DMS114 treated with DMSO at 0.1 percent for 48 hours (cell line): Measurements from ENCODE around the gene FOXO1.

Experiments used
- DNase-seq: peaks from one replicate; lab custom pipeline; 2025; ENCODE audit not compliant: unreplicated experiment; lab: John Stamatoyannopoulos, UW

The FOXO1 gene

DNA sequence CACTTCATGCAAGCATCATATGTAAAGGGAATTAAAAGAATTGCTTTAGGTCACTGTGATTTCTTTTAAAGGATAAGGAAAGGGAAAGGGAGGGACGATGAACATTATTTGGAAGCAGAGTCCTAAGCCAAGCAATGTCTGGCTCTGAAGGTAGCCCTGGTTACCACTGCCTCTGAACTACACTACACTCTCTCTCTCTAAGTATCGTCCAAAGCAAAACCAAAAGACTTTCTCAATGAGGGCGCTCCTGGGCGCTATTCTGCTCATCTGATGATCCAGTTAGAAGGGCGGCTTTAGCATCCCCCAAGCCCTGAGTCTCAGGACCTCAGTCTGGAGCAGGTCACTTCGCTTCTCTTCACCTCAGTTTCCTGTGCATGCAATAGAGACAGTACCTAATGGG lies 26.2 kb downstream of the FOXO1 start:
- DNase-seq = no peak

DNA sequence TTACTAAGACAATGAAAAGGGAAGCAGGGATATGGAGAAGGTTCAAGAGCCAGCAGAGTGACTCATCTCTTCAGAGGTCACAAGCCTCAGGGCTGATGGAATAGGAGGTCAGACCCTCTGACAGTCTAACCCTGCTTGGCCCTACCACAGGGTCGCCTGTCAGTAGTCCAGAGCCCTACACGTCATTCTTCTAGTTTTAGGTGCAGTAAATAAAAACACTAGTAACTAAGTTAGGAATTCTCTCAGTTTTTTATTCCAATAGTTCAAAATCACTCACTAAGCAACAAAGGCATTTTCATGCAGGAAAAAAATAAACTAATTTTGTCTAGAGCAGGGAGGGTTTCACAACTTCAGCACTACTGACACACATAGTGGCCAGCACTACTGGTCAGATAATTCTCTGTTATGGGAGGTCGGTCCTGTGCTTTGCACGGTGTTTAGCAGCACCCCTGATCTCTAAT lies 27.2 kb downstream of the FOXO1 start:
- no peak for DNase-seq

DNA sequence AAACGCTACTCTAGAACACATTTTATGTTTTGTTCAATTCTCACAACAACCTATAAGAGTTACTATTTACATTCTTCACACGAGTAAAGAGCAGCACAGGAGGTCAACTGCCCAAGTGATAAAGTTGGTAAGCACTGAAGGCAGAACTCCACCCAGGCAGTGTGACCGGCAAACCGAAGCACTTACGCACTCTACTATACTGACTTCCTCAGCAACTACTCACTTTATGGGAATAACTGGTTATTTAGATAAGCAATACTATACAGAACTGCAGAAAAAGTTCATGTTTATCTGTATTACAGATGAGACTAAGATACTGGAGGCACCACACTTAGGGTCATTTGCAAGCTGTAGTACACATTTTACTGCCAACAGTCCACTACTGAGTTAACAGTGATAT lies 28.8 kb downstream of the FOXO1 start:
- no peak for DNase-seq

DNA sequence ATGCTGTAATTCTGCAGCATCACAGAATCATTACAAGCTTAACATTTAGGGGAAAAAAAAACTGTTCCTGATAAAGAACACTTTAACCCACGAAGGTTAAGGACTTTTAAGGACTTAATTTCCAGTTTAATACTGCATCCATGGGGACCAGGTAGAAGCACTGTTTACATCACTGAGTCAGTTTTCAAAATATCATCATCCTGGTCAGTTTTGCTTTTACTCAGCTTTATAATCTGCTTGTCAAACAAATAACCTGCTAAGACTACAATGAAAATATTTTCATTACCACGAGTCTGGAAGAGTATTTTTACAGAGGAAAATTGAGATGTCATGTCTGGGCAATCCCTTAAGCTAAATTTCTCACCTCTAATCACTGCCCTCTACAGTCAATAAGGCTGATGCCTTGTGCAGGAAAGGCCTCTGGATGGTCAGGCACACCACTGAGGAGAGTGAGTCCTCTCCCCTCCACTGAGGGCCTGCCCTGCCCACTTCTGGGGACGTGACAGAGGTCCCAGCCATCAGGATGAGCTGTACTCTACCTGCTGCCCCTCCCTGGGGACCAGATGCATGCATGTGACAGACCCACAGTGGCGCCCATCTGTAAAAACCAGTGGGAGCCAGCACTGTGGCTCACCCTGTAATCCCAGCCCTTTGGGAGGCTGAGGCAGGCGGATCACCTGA lies 31.0 kb downstream of the FOXO1 start:
- no peak for DNase-seq

DNA sequence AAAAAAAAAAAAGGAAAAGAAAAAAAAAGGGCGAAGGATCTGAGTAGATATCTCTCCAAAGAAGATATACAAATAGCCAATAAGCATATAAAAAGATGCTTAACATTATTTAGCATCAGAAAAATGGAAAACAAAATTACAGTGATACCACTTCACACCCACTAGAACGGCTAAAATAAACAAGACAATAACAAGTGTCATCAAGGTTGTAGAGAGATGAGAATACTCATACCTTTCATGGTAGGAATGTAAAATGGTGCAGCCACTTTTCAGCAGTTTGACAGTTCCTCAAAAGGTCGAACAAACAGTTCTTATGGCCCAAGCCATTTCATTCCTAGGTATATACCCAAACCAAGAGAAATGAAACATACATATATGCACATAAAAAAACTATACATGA lies 33.5 kb downstream of the FOXO1 start:
- no peak for DNase-seq

DNA sequence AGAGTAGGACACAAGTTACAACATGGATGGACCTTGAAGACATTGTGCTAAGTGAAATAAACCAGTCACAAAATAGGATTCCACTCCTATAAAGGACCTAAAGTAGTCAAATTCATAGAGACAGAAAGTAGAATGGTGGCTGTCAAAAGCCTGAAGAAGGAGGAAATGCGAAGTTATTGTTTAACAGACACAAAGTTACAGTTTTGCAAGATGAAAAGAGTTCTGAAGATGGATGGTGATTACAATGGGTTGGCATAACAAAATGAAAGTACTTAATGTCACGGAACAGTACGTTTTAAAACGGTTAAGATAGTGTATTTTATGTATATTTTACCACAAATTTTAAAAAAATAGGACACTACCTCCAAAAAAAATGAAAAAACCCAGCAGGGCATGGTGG lies 34.8 kb downstream of the FOXO1 start:
- DNase-seq = no peak

DNA sequence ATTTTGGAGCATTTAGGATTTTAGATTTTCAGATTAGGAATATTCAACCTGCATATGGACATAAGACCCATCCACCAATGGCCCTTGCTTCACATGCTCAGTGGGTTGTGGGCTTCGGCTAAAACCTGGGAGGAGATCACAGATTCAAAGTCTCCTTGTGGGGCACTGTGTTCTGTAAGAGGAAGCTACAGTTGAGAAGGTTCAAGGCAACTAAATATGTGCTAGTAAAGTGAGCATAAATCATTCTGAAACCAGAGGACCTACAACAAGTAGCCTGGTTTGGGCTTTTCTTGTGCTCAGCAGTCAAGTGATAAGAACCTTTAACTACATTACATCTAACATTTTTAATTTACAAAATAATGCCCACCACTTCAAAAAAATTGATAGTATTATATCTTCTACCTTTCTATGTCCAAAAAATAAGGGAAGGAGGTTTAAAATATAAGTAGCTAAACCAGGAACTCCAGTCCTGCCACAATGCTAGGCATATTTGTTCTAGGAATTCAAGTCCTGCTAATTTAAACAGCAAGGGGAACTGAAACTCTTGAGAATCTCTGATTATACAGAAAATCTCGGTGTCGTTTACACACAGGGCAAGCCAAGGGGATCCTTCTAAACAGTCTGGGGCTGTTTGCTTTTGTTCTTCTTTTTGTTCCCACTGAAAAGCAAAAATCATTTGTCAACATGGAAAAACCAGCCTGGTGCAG lies 36.6 kb downstream of the FOXO1 start:
- no peak for DNase-seq

DNA sequence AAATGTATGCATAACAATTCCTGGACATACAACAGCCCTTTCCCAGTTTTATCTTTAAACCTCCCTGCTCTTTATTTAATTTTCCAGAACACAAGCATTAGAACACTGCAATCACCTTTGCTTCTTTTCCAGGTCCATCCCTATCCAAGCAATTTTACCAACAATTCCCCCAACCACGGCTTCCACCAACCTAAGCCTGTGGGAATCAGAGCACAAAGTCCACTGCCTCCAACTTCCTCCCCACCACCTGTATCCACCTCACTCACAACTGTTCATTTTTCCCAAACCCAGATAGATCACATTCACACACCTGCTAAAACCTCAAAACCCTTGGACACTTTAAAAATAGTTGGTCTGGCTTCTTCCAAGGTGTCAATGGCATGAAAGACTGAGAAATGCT lies 39.5 kb downstream of the FOXO1 start:
- no peak for DNase-seq

DNA sequence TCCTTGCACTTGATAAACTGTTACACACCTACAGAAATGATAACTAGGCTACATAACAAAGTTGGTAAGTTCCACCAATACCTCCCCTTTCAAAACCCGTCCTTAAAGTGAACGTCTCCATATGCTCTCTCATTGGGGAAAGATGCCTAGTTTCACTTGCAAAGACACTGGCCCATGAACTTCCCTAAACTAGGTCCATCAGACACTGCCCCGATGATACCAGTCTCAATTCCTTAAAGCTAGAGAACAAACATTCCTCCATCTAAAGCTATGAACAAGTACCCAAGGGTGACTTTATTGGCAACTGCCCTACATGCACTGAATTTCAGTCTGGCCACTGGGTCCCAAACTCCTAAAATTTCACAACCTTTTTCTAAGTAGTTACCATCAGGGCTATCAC lies 39.9 kb downstream of the FOXO1 start:
- no peak for DNase-seq

DNA sequence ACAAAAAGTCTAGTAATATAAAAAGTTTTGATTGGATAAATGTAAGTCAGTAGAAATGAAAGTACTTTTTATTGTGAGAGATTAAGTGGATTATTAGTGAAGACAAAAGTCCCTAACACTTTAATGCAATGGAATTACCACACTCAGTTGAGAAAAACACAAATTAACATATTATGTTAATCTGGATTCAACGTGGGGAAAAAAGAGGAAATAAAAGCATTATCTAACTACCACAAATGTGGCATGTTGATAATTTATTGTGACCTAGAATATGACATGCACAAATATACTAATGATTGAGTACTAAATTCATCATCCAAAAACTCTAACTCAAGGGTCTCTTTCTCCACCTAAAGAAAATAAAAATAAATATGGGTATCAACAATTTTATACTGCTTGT lies 41.5 kb downstream of the FOXO1 start:
- no peak for DNase-seq

DNA sequence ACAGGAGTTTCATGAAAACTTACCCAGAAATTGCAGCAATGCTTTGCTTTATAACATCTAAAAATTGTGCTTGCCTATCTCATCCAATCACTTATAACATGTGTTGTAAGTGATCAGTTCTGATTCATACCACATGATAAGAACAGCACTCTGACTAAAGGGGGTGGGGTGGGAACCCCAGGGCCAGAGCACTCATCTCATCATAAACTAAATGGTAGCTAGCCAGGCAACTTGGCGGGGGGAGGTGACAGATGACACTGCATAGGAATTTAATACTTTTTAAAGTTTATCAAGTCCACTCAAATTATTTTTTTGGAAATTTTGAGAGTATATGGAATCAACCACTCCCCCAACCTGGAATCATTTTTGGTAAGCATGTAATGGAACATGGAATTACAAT lies 42.1 kb downstream of the FOXO1 start:
- DNase-seq = no peak

DNA sequence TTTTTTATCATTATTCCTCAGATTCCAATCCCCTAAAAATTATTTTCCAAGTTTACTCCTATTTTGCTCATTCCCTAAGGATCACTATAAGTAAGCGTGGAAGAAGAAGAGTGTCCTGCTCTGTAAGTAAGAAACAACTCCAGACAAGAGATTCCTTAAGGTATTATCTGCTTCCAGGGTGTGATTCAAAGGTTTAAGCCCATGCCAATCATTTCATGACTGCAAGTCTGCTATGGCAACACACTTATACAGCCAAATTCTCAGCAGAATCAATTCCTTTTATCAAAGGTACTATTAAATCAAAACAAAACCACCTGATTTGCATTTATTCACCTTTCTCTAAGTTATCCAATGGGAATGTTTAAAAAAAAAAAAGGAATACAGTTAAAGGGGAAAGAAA lies 43.7 kb downstream of the FOXO1 start:
- DNase-seq = no peak

DNA sequence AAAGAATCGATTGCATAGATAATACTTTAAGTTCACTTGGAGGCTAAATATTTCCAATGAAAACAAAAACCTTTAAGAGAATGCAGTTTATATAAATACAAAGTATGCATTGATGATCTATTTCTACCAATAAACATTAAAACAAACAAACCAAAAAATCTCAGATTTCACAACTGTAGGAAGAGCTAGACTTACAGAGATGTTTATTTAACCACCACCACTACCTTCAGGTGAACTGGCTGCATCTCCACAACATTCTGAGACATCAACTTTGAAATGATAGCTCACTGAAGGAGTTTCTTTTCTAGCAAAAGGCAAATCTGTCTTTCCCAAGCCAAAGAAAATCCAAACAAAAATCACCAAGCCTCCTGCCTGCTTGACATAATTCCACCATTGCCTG lies 44.2 kb downstream of the FOXO1 start:
- no peak for DNase-seq

DNA sequence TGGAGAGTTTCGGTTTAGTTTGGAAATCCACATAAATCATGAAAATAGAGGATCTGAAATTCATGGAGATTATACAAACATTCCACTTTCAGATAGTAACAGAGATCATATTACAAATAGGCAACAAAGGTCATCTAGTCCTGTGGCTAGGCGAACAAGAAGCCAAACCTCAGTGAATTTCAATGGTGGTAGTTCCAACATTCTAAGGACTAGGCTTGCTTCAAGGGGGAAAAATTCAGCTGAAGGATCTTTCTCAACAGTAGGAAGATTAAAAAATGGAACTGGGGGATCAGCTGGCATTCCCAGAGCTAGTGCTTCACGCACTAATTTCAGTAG lies 47.0 kb downstream of the FOXO1 start:
- no peak for DNase-seq

DNA sequence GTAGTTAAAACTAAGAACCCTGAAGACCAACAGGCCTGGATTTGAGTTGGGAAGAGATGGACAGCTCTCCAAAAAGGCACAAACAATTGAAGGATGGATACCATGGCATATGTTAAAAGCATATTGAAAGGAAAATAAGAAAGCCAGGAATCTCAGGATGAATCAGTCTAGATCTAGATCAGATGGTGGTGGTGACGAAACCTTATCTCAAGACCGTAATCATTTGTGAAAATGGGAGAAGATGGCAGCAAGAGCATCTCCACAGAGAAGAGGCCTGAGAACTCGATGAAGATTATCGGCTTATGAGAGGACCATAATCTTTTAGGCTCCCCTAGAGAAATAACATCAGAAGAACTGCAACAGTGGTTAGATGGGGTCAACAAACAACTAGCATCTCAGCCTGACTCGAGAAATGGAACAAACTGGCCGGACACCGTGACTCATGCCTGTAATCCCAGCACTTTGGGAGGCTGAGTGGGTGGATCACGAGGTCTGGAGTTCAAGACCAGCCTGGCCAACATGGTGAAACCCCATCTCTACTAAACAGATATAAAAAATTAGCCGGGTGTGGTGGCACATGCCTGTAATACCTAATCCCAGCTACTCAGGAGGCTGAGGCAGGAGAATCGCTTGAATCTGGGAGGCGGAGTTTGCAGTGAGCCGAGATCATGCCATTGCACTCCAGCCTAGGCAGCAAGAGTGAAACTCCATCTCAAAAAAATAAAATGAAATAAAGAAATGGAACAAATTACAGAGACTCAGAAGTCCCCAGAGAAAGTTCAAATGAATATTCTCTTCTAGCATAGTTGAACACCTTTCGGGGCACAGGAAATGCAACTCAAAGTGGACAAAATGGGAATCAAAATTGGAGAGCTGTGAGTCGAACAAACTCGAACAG lies 47.6 kb downstream of the FOXO1 start:
- no peak for DNase-seq

DNA sequence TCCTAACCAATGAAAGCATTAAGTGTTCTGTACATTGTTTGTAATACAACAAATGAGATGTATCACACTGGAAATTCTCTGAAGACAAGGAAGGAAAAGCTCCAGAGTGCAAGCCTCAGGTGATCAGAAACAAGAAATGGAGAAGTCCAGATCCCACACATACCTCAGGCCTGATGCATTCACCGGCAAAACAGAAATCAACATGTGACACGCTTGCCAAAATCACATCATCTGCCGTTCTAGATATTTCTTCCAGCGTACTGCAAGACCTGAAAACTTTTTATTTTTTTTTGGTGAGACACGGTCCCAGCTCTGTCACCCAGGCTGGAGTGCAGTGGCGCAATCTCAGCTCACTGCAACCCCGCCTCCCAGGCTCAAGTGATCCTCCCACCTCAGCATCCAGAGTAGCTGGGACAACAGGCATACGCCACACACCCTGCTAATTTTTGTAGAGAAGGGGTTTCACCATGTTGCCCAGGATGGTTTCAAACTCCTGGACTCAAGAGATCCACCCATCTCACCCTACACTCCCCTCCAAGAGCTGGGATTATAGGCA lies 48.6 kb downstream of the FOXO1 start:
- no peak for DNase-seq

DNA sequence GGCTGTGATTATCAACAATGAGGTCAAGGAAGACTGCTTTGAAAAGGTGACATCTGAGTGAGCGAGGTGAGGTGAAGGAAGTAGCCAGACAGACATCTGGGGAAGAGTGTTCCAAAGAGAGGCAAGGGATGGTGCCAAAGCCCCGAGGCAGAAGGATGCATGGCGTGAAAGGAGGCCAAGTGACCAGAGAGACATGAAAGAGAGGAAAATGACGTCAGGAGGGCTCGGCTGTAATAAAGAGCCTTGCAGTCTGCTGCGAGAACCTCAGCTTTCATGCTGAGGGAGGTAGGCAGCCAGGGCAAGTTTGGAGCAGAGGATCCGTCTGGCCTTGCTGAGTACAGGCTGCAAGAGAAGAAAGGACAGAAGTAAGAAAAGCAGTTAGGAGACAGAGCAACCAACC lies 50.8 kb downstream of the FOXO1 start:
- no peak for DNase-seq

DNA sequence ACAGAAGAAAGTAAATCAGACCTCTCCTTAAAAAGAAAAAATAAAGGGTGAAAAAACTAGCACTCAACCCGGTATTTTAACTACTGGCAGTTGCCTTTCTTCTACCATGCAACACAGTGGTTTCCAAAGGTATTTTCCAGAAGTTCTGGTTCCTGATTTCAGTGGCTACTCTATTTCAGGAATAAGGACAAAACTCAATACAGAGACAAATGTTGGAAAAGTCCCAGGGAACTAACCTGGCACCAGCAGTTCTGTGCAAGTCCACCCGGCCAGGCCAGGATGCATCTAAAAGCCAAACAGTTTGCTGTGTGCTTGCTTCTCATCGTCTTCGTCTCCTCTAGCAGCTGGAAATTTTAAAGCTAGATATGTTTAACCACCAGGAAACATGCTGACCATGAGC lies 52.5 kb downstream of the FOXO1 start:
- DNase-seq = no peak

DNA sequence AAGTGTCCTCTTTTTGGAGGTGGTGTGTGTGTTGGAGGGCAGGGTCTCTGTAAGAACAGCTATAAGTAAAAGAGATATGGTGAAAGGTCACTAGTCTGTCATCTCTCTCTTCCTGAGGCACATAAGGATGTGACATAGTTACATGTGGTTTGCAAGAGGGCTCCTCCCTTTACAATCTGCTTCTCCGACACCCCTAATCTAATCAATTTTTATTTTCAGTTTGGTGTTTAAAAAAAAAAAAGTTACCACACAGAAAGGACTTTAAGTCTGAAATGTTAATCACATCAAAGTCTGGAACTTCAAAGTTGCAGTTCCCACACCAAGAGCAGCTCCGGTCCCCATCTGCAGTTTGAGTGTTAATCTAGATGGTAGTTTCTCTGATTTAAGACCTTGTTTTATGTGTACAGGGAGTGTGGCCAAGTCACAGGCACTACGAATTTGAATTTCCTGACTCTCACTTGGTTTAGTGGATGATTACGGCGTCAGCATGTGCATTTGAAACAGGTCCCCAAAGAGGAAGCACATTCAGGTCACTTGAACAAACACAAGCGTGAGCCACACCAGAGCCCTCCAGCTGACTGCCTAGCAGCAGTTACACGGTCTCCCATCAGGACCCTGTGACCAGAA lies 53.1 kb downstream of the FOXO1 start:
- no peak for DNase-seq

DNA sequence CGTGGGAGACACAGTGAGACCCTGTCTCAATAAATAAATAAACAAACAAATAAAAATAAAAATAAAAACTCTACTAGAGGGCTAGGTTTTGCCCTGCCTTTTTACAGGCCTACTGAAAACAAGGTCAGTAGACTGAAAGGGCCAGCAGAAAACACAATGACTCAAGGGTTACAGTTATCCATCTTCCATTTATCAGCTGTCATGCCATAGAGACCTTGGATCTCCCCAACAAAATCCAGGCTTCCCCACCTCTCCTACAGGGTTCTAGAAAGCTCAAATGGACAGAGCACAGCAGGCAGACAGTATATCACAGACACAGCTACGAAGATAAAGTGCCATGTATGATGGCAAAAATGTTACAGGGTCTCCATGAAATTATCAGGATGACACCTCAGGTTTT lies 54.4 kb downstream of the FOXO1 start:
- no peak for DNase-seq

DNA sequence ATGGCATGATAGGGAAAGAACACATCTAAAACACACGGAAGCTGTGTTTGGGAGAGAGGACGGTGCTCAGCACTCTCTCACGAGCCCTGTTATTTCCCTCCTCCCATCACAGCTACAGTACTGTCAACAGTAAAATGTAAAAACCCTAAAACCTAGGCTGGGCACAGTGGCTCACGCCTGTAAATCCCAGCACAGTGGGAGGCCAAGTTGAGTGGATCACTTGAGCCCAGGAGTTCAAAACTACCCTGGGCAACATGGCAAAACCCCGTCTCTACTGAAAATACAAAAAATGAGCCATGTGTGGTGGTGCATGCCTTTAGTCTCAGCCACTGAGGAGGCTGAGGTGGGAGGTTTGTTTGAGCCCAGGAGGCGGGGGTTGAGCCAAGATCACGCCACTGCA lies 54.8 kb downstream of the FOXO1 start:
- no peak for DNase-seq
